Measurements from ENCODE around the gene COG1.

The COG1 gene

DNA sequence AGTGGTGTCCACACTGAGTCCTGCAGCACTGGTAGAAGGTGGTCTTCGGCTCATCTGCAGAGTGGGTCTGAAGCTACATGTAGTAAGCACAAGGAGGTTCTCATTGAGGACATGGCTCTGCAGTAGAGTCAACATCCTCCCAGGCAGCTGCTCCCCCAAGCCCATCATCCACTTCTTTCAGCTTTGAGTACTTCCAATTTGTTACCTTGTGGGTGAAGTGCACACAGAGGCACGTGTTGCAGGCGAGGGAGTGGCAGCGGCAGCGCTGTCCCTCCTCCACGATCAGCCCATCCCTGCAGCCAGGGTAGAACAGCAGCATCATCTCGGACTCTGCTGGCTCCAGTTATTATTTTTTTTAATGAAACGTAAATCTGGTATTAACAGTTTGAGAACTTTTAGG lies 29.8 kb upstream of the COG1 start:
- DNase-seq (ENCODE audit: low spot score) = no peak
- TF ChIP-seq, protein P1, sequence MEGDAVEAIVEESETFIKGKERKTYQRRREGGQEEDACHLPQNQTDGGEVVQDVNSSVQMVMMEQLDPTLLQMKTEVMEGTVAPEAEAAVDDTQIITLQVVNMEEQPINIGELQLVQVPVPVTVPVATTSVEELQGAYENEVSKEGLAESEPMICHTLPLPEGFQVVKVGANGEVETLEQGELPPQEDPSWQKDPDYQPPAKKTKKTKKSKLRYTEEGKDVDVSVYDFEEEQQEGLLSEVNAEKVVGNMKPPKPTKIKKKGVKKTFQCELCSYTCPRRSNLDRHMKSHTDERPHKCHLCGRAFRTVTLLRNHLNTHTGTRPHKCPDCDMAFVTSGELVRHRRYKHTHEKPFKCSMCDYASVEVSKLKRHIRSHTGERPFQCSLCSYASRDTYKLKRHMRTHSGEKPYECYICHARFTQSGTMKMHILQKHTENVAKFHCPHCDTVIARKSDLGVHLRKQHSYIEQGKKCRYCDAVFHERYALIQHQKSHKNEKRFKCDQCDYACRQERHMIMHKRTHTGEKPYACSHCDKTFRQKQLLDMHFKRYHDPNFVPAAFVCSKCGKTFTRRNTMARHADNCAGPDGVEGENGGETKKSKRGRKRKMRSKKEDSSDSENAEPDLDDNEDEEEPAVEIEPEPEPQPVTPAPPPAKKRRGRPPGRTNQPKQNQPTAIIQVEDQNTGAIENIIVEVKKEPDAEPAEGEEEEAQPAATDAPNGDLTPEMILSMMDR (IDR thresholded peaks at IDR 0.05; ENCODE audit: extremely low read depth, insufficient read depth, missing control alignments) = no peak
- in situ Hi-C loops (cut with MboI; ENCODE audit: low pct_unique_long_range_greater_than_20kb, low sequenced_read_pairs, unreplicated experiment) = loop anchor here (25.0 kb wide), 1 partner anchor 176 kb away; no protein-coding TSS in a partner anchor

DNA sequence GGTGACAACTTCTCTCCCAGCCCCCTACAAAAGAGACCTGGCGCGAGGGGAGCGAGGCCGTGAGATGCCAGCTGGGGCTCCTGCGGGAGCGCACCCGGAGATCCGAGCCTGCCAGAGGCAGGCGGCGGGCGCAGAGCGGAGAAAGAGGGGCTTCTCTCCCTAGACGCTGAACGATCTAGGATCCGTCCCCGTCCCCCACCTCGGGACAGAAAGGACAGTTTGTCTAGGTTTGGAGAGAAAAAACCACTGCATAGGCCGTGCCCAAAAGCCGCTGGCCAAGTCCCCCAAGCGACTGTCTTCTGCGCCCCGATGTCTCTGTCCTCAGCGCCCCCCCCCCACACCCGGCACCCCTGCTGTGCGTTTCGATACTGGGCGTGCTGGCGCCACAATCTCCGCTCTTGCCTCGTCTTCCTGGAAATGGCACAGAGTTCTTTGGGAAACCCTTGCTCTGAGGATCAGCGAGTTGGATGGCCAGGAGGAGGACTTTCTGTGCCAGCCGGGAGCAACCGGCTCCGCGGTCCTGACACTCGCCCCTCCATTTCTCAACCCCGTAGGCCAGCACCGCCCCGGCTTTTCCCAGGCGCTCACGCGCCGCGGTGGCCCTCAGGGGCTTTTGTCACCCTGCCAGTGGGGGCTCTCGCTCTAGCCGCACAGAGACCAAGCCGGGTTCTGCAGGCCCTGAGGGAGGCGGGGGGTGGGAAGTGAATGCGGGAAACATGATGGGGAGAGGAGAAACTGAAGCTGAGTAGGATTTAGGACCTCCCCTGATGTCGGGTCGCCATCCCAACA lies 27.0 kb upstream of the COG1 start:
- no peak for DNase-seq (ENCODE audit: low spot score)
- TF ChIP-seq, protein P1 (IDR thresholded peaks at IDR 0.05; ENCODE audit: extremely low read depth, insufficient read depth, missing control alignments) = no peak
- in situ Hi-C loops (cut with MboI; ENCODE audit: low pct_unique_long_range_greater_than_20kb, low sequenced_read_pairs, unreplicated experiment) = loop anchor here (25.0 kb wide), 1 partner anchor 179 kb away; no protein-coding TSS in a partner anchor

DNA sequence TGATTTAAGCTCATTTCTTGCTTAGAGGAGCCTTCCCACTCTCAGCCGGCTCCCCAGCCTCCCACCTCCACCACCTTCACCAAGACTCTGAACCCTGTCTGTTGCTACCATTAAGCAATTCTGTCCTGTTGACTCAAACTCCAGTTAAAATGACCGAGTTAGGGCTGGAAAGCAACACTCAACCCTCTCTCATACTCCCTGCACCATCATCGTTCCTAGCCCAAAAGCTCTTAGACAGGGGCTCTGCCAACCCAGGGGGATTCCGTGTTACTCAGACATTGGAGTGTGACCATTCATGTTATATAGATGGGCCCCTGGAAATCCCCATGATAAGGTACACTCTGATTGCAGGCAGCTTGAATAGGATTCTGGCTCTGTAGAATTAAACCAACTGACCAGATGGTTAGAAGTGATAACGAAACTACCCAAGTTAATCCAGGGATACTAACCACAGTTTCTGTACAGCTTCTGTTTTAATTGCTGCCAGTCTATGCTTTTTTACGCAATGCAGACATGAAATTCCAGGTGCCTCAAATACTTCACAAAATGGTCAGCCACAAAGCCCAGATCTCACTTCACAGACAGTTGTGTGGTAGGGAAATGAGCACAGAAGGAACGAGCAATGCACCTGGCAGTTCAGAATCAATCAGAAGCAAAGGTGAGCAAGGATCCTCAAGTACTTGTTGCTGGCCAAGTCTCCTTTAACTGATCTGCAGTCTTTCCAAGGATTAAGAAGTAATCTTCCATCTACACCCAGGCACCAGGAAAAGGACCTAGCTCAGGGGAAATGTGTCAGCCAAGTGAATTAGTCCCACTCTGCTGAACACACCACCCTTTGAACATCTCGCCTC lies 25.9 kb upstream of the COG1 start:
- in situ Hi-C loops (cut with MboI; ENCODE audit: low pct_unique_long_range_greater_than_20kb, low sequenced_read_pairs, unreplicated experiment) = loop anchor here (25.0 kb wide), 1 partner anchor 180 kb away; no protein-coding TSS in a partner anchor
- TF ChIP-seq, protein P1 (IDR thresholded peaks at IDR 0.05; ENCODE audit: extremely low read depth, insufficient read depth, missing control alignments) = no peak
- DNase-seq (ENCODE audit: low spot score) = peak; percentile 68

DNA sequence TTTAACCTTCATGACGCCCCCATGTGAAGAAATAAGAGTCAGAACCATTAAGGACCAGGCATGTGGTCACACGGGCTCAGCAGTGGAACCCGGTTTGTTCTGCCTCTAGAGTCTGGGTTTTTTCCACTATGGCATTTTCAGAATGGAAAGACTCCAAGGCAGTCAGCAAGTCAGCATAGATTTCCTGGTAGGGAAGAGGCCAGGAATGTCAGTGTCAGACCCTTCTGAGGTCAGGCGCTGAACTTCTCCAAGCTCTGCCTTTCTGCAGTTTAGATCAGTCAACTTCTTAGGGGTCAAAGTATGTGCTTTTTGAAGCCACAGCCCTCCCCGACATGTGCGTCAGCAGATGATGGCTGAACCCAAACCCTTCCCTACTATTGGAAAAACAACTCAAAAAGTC lies 24.2 kb upstream of the COG1 start:
- TF ChIP-seq, protein P1 (IDR thresholded peaks at IDR 0.05; ENCODE audit: extremely low read depth, insufficient read depth, missing control alignments) = no peak
- DNase-seq (ENCODE audit: low spot score) = no peak
- in situ Hi-C loops (cut with MboI; ENCODE audit: low pct_unique_long_range_greater_than_20kb, low sequenced_read_pairs, unreplicated experiment) = loop anchor here (25.0 kb wide), 1 partner anchor 181 kb away; no protein-coding TSS in a partner anchor

DNA sequence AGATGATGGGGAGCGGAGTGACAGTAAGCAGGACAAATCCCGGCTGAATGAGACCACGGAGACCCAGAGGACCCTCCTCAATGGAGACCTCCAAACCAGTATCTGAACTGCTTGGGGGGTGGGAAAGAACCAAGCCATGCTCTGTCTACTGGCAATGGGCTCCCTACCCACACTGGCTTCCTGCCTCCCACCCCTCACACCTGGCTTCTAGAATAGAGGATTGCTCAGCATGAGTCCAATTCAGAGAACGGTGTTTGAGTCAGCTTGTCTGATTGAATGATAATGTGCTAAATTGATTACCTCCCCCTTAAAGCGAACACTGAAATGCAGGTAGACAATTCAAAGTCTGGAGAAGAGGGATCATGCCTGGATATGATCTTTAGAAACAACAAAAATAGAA lies 22.5 kb upstream of the COG1 start:
- no peak for DNase-seq (ENCODE audit: low spot score)
- TF ChIP-seq, protein P1 (IDR thresholded peaks at IDR 0.05; ENCODE audit: extremely low read depth, insufficient read depth, missing control alignments) = no peak
- in situ Hi-C loops (cut with MboI; ENCODE audit: low pct_unique_long_range_greater_than_20kb, low sequenced_read_pairs, unreplicated experiment) = loop anchor here (25.0 kb wide), 1 partner anchor 183 kb away; no protein-coding TSS in a partner anchor

DNA sequence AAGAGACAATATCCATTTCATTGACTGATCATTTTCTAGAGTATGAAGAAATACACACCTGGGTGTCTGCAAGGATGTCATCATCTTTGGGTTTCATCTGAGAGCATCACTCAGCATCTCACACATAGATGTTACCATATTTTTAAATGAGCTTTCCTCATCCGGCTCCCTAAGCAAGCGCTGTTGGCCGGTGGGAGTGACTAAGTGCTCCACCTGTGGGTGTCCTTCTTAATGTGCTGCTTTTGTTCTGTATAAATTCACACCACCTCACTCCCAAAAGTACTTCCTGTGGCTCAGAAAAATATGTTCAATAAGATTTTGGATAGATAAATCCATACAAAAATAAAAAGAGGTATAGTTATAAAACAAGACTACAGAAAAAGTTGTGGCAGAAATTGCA lies 20.6 kb upstream of the COG1 start:
- in situ Hi-C loops (cut with MboI; ENCODE audit: low pct_unique_long_range_greater_than_20kb, low sequenced_read_pairs, unreplicated experiment) = loop anchor here (25.0 kb wide), 1 partner anchor 185 kb away; no protein-coding TSS in a partner anchor
- no peak for DNase-seq (ENCODE audit: low spot score)
- TF ChIP-seq, protein P1 (IDR thresholded peaks at IDR 0.05; ENCODE audit: extremely low read depth, insufficient read depth, missing control alignments) = no peak
